ENCODE measurements around the gene PAFAH2. TPM values are rescaled to one million over a fixed set of nuclear protein-coding genes. Genes with fewer than 3 reads are reported as not detected.

Gene PAFAH2
- total and polyA plus RNA-seq, 4 donors = 9.0 to 13.8 (median 10.8) TPM

GRCh38 chr1:26006710-26007109 lies 8.8 kb upstream of the PAFAH2 start:
- WGBS = 94% methylated on average over 16 of the region's 16 CpGs
- Histone ChIP-seq H3K4me3 (ENCODE audit: low read depth in 1 of 3, low read length in 3 of 3) (no peak overlapping the region), H3K36me3 (ENCODE audit: control insufficient read depth in 4 of 4, insufficient read depth in 3 of 4, low read depth in 1 of 4, low read length in 3 of 4) (no peaks in the 10 kb centered on the region), H3K27ac (ENCODE audit: low read depth in 1 of 2, low read length in 2 of 2) (no peak overlapping the region), H3K4me1 (ENCODE audit: control insufficient read depth in 4 of 4, insufficient read depth in 4 of 4, low read length in 3 of 4) (no peaks in the 10 kb centered on the region), H3K27me3 (ENCODE audit: control insufficient read depth in 4 of 4, insufficient read depth in 4 of 4, low read length in 3 of 4) (no peaks in the 10 kb centered on the region), H3K9me3 (ENCODE audit: control insufficient read depth in 4 of 4, low read length in 3 of 4) (no peaks in the 10 kb centered on the region), H3K9ac (ENCODE audit: low read depth in 1 of 2, low read length in 2 of 2) (no peak overlapping the region)
- no peak for DNase-seq (ENCODE audit: low spot score)
- no peak for TF ChIP-seq HNF4G (IDR thresholded peaks at IDR 0.05)
- no peak for TF ChIP-seq FOXA2 (IDR thresholded peaks at IDR 0.05)
- TF ChIP-seq RAD21 (IDR thresholded peaks at IDR 0.05) = no peak
- TF ChIP-seq GABPA (IDR thresholded peaks at IDR 0.05 in 1 of 2, conservative IDR thresholded peaks at IDR 0.05 in 1 of 2) = no peak
- no peak for TF ChIP-seq FOXA1 (IDR thresholded peaks at IDR 0.05)
- TF ChIP-seq MAX (IDR thresholded peaks at IDR 0.05) = no peak
- TF ChIP-seq RXRA (IDR thresholded peaks at IDR 0.05) = no peak
- no peak for TF ChIP-seq NR2F2 (IDR thresholded peaks at IDR 0.05)
- no peak for TF ChIP-seq HNF4A (conservative IDR thresholded peaks at IDR 0.05)
- TF ChIP-seq YY1 (IDR thresholded peaks at IDR 0.05) = no peak
- TF ChIP-seq ZBTB33 (IDR thresholded peaks at IDR 0.05) = no peak
- no peak for TF ChIP-seq JUND (IDR thresholded peaks at IDR 0.05)
- TF ChIP-seq CTCF (IDR thresholded peaks at IDR 0.05; ENCODE audit: low read depth, low read length, missing input control) = no peak
- TF ChIP-seq REST (IDR thresholded peaks at IDR 0.05) = no peak
- no peak for TF ChIP-seq ATF3 (IDR thresholded peaks at IDR 0.05)
- TF ChIP-seq SP1 (IDR thresholded peaks at IDR 0.05) = no peak
- no peak for TF ChIP-seq TAF1 (conservative IDR thresholded peaks at IDR 0.05)
- TF ChIP-seq EGR1 (IDR thresholded peaks at IDR 0.05; ENCODE audit: low read depth in 2 of 2) = no peak

All from liver (tissue), 9 donors.